ENCODE data around the gene KLK7. TPM values are rescaled to one million over a fixed set of nuclear protein-coding genes. Genes with fewer than 3 reads are reported as not detected.

Gene KLK7
- total and polyA plus RNA-seq, 2 of the 4 experiments (the other 2 are of a cell fraction), result not detected

GRCh38 chr19:50981587-50982146 is 2.0 kb downstream of the KLK7 start:
- no peak overlapping the region for H2BK15ac ChIP-seq (ENCODE audit: low read depth, low read length)
- no peaks in the 10 kb centered on the region for H3K36me3 ChIP-seq (ENCODE audit: control insufficient read depth, insufficient read depth, low read length)
- POLR2A ChIA-PET (ENCODE audit: unreplicated experiment), result no interaction called here
- in situ Hi-C loops (cut with MboI; ENCODE audit: low sequenced_read_pairs), result no loop called here
- H2BK5ac ChIP-seq (ENCODE audit: low read depth, low read length, poor library complexity, severe bottlenecking), result no peak overlapping the region
- dilution Hi-C loops (cut with HindIII; ENCODE audit: low sequenced_read_pairs, unreplicated experiment), result no loop called here
- no peak for TF ChIP-seq POLR2A (IDR thresholded peaks at IDR 0.05; ENCODE audit: low read depth, low read length)
- no peak for TF ChIP-seq USF2 (IDR thresholded peaks at IDR 0.05; ENCODE audit: low read depth, low read length)
- no peak for TF ChIP-seq RCOR1 (IDR thresholded peaks at IDR 0.05; ENCODE audit: insufficient replicate concordance, low read length)
- H3K9me1 ChIP-seq (ENCODE audit: insufficient read depth, low read length), result no peaks in the 10 kb centered on the region
- H2BK20ac ChIP-seq (ENCODE audit: low read depth, low read length), result no peak overlapping the region
- H2BK120ac ChIP-seq (ENCODE audit: low read depth, low read length), result no peak overlapping the region
- H3K56ac ChIP-seq (ENCODE audit: extremely low read depth, insufficient read depth, low read length), result no peak overlapping the region
- DNase-seq (no peak), ATAC-seq (ENCODE audit: low read depth) (no peak)
- intact Hi-C loops (cut with micrococcal nuclease), result no loop called here
- no peaks in the 10 kb centered on the region for H3K79me1 ChIP-seq (ENCODE audit: low read depth in 1 of 2, low read length in 2 of 2)
- H4K5ac ChIP-seq (ENCODE audit: low read depth, low read length), result no peak overlapping the region
- H3K27ac ChIP-seq (ENCODE audit: insufficient read depth, low read length), result no peak overlapping the region
- H3K23ac ChIP-seq (ENCODE audit: low read depth, low read length), result no peak overlapping the region
- H3K18ac ChIP-seq (ENCODE audit: low read depth, low read length), result no peak overlapping the region
- CTCF ChIA-PET, result interaction anchor here (0.6 kb wide), 1 partner anchor 28 kb away, joined by 5 read pairs; no protein-coding TSS in a partner anchor
- H3K14ac ChIP-seq (replicated peaks; ENCODE audit: low read depth, low read length), result no peak overlapping the region
- H2AK5ac ChIP-seq (ENCODE audit: low read depth, low read length), result no peak overlapping the region
- H4K20me1 ChIP-seq (ENCODE audit: insufficient read depth, low read length), result no peaks in the 10 kb centered on the region
- H3K27me3 ChIP-seq (ENCODE audit: control insufficient read depth, insufficient read depth, low read length), result no peaks in the 10 kb centered on the region
- H3K9ac ChIP-seq (ENCODE audit: low read depth, low read length), result no peak overlapping the region
- H2AK9ac ChIP-seq (replicated peaks; ENCODE audit: low read depth, low read length, poor library complexity), result no peak overlapping the region
- H3K4me3 ChIP-seq (ENCODE audit: insufficient read depth, low read depth, low read length), result no peak overlapping the region
- no peak overlapping the region for H3K4me2 ChIP-seq (ENCODE audit: low read depth, low read length)
- BruUV-seq (replicated peaks), result no TSS peak
- H4K91ac ChIP-seq (ENCODE audit: insufficient read depth, low read depth, low read length), result no peak overlapping the region
- H3K4ac ChIP-seq (ENCODE audit: low read depth, low read length), result no peak overlapping the region
- H2AFZ ChIP-seq (replicated peaks; ENCODE audit: low read length, poor library complexity), result no peak overlapping the region
- H3K9me3 ChIP-seq (ENCODE audit: control insufficient read depth, insufficient read depth, low read length), result no peaks in the 10 kb centered on the region
- H3K4me1 ChIP-seq (ENCODE audit: control insufficient read depth, insufficient read depth, low read length), result no peaks in the 10 kb centered on the region
- H4K8ac ChIP-seq (ENCODE audit: low read depth in 2 of 2, low read length in 2 of 2), result no peak overlapping the region
- whole genome bisulfite sequencing, 2 experiments (ENCODE audit: extremely low coverage in 2 of 2, insufficient read length in 1 of 2), result no CpG with 5 or more reads among the region's 11 CpGs
